ENCODE results near the gene PRND. TPM values are rescaled to one million over a fixed set of nuclear protein-coding genes. Genes with fewer than 3 reads are reported as not detected.

Gene PRND
- total and polyA plus RNA-seq, 2 of the 13 experiments (the other 11 are each of a cell fraction or from before 2014, with no cell fraction given) = not detected

- no peak for DNase-seq (ENCODE audit: low spot score)
- FAIRE-seq = no peak
- Histone ChIP-seq H3K4me3 (replicated peaks in 1 of 3; ENCODE audit: insufficient read depth in 1 of 3, low read depth in 2 of 3, low read length in 3 of 3) (no peak overlapping the region), H3K4me2 (ENCODE audit: low read depth, low read length) (no peak overlapping the region), H3K79me2 (ENCODE audit: insufficient read depth, low read length) (peaks cover 5% of the 10 kb centered on the region), H2AFZ (ENCODE audit: low read length) (no peak overlapping the region), H3K4me1 (ENCODE audit: insufficient read depth, low read length) (peaks cover 26% of the 10 kb centered on the region), H3K9me3 (ENCODE audit: low read length) (no peaks in the 10 kb centered on the region), H4K20me1 (ENCODE audit: insufficient read depth, low read length) (no peaks in the 10 kb centered on the region), H3K27me3 (ENCODE audit: control insufficient read depth in 1 of 2, insufficient read depth in 2 of 2, low read length in 2 of 2) (peaks cover 0 to 37% of the 10 kb centered on the region in 2 experiments; a peak in 3 of 5 replicates), H3K9ac (ENCODE audit: insufficient read depth, low read depth, low read length) (no peak overlapping the region), H3K27ac (ENCODE audit: extremely low read length, insufficient read depth, low read length) (no peak overlapping the region), H3K36me3 (replicated peaks in 1 of 2; ENCODE audit: control insufficient read depth in 1 of 2, insufficient read depth in 2 of 2, low read length in 2 of 2) (no peaks in the 10 kb centered on the region)
- intact Hi-C loops (cut with micrococcal nuclease; ENCODE audit: unreplicated experiment) (no loop called here), in situ Hi-C loops (cut with HindIII; ENCODE audit: extremely low pct_ligation_motif_present, low pct_unique_long_range_greater_than_20kb) (no loop called here)
- ChIA-PET CTCF (ENCODE audit: low intra/inter-chr PET ratio, low total read pairs) (no interaction called here), POLR2A (interaction anchor here (0.7 kb wide), 1 partner anchor 11 kb away, joined by 3 read pairs; no protein-coding TSS in a partner anchor)
- no peak for TF ChIP-seq HIC2 (CRISPR knock-in tag; IDR thresholded peaks at IDR 0.05; ENCODE audit: low read depth)
- peak; percentile 39; the same call in 1 of the 2 replicates for TF ChIP-seq ZNF121 (CRISPR knock-in tag; IDR thresholded peaks at IDR 0.05)
- no TSS peak for BruUV-seq (replicated peaks)
- 37% methylated on average over 6 of the region's 6 CpGs for WGBS (ENCODE audit: low lambda C conversion rate)
- ATAC-seq = no peak
These were observed 39.0 kb upstream of the PRND start for GRCh38 chr20:4682682-4683081.

GRCh38 chr20:4683261-4683660 is 38.4 kb upstream of the PRND start:
- ATAC-seq (no peak), FAIRE-seq (no peak), DNase-seq (ENCODE audit: low spot score) (no peak)
- Histone ChIP-seq H3K79me2 (ENCODE audit: insufficient read depth, low read length) (peaks cover 11% of the 10 kb centered on the region), H3K4me3 (replicated peaks in 1 of 3; ENCODE audit: insufficient read depth in 1 of 3, low read depth in 2 of 3, low read length in 3 of 3) (no peak overlapping the region), H3K27ac (ENCODE audit: extremely low read length, insufficient read depth, low read length) (no peak overlapping the region), H3K9ac (ENCODE audit: insufficient read depth, low read depth, low read length) (no peak overlapping the region), H3K36me3 (replicated peaks in 1 of 2; ENCODE audit: control insufficient read depth in 1 of 2, insufficient read depth in 2 of 2, low read length in 2 of 2) (0 out of 5 replicates have a peak, but pooled peaks cover 0 to 2% of the 10 kb centered on the region in 2 experiments), H2AFZ (ENCODE audit: low read length) (no peak overlapping the region), H3K4me2 (ENCODE audit: low read depth, low read length) (no peak overlapping the region), H3K4me1 (ENCODE audit: insufficient read depth, low read length) (peaks cover 31% of the 10 kb centered on the region), H3K9me3 (ENCODE audit: low read length) (no peaks in the 10 kb centered on the region), H3K27me3 (ENCODE audit: control insufficient read depth in 1 of 2, insufficient read depth in 2 of 2, low read length in 2 of 2) (peaks cover 0 to 31% of the 10 kb centered on the region in 2 experiments; a peak in 3 of 5 replicates), H4K20me1 (ENCODE audit: insufficient read depth, low read length) (0 out of 2 replicates have a peak, but pooled peaks cover 3% of the 10 kb centered on the region)
- intact Hi-C loops (cut with micrococcal nuclease; ENCODE audit: unreplicated experiment) (no loop called here), in situ Hi-C loops (cut with HindIII; ENCODE audit: extremely low pct_ligation_motif_present, low pct_unique_long_range_greater_than_20kb) (no loop called here)
- ChIA-PET POLR2A (no interaction called here), CTCF (ENCODE audit: low intra/inter-chr PET ratio, low total read pairs) (no interaction called here)
- no TSS peak for BruUV-seq (replicated peaks)
- no peak for TF ChIP-seq KLF9 (CRISPR knock-in tag; IDR thresholded peaks at IDR 0.05; ENCODE audit: low read depth)
- TF ChIP-seq ZNF7 (CRISPR knock-in tag; IDR thresholded peaks at IDR 0.05) = 0 out of 2 replicates have a peak, but pooled peaks have one; percentile 3
- 5% methylated on average over 2 of the region's 2 CpGs for WGBS (ENCODE audit: low lambda C conversion rate)

Data from HepG2 (cell line).